Keratinocyte (primary cell): ENCODE data around the gene GLRX5. TPM values are rescaled to one million over a fixed set of nuclear protein-coding genes. Genes with fewer than 3 reads are reported as not detected.

Source experiments
- DNase-seq: peaks from one replicate; pipeline ENCODE4 v3.0.0-alpha.2; 2011; ENCODE audit warnings: low read depth, missing footprints, low spot score
- FAIRE-seq: peaks from 2 replicates; lab custom pipeline; 2011; peaks lifted over from hg19 to GRCh38; lab: Jason Lieb, UNC
- H2AFZ ChIP-seq: 2 replicates; pipeline ENCODE4 v1.6.0; 2012; ENCODE audit warnings: low read length, control low read depth, inconsistent platforms; ENCODE audit not compliant: control insufficient read depth
- H3K27ac ChIP-seq: 2 replicates; pipeline ENCODE4 v1.5.1; 2011; ENCODE audit warnings: low read length; ENCODE audit not compliant: control insufficient read depth, insufficient read depth
- H3K27me3 ChIP-seq: 3 replicates; pipeline ENCODE4 v1.6.0; 2011; ENCODE audit warnings: low read length; ENCODE audit not compliant: control insufficient read depth, insufficient read depth; ENCODE audit errors: extremely low read depth
- H3K36me3 ChIP-seq, 2 experiments: 2 replicates in 1 of 2; 3 replicates in 1 of 2; pipeline ENCODE4 v1.5.1; 2011; ENCODE audit warnings: low read length in 2 of 2, mild to moderate bottlenecking in 1 of 2; ENCODE audit not compliant: control insufficient read depth in 2 of 2, insufficient read depth in 2 of 2; ENCODE audit errors: extremely low read depth in 1 of 2
- H3K4me1 ChIP-seq: 3 replicates; pipeline ENCODE4 v1.5.1; 2011; ENCODE audit warnings: low read length; ENCODE audit not compliant: control insufficient read depth, insufficient read depth; ENCODE audit errors: extremely low read depth
- H3K4me2 ChIP-seq: 3 replicates; pipeline ENCODE4 v1.6.0; 2011; ENCODE audit warnings: low read depth, low read length; ENCODE audit not compliant: control insufficient read depth, insufficient read depth; ENCODE audit errors: extremely low read depth
- H3K4me3 ChIP-seq, 3 experiments: fragments of 200-600 bp in 1 of 3; sonication (generic) in 1 of 3; 2 replicates in 2 of 3; 3 replicates in 1 of 3; pipeline ENCODE4 v1.5.1; 2011 to 2016; ENCODE audit warnings: low read length in 3 of 3, mild to moderate bottlenecking in 3 of 3, control low read depth in 2 of 3, inconsistent platforms in 1 of 3, low read depth in 1 of 3, mixed read lengths in 1 of 3, mixed run types in 1 of 3, moderate library complexity in 1 of 3; ENCODE audit not compliant: control insufficient read depth in 2 of 3, insufficient read depth in 2 of 3; ENCODE audit errors: extremely low read depth in 1 of 3
- H3K79me2 ChIP-seq: 2 replicates; pipeline ENCODE4 v1.6.0; 2012; ENCODE audit warnings: low read length; ENCODE audit not compliant: control insufficient read depth, insufficient read depth
- H3K9ac ChIP-seq: 3 replicates; pipeline ENCODE4 v1.6.0; 2011; ENCODE audit warnings: low read length; ENCODE audit not compliant: control insufficient read depth, insufficient read depth; ENCODE audit errors: extremely low read depth
- H3K9me1 ChIP-seq: 3 replicates; pipeline ENCODE4 v1.6.0; 2011; ENCODE audit warnings: low read length; ENCODE audit not compliant: control insufficient read depth, insufficient read depth; ENCODE audit errors: extremely low read depth
- H3K9me3 ChIP-seq: 2 replicates; pipeline ENCODE4 v1.5.1; 2012; ENCODE audit warnings: low read depth, low read length; ENCODE audit not compliant: control insufficient read depth
- H4K20me1 ChIP-seq: 3 replicates; pipeline ENCODE4 v1.6.0; 2011; ENCODE audit warnings: low read length; ENCODE audit not compliant: control insufficient read depth, insufficient read depth; ENCODE audit errors: extremely low read depth
- EZH2 ChIP-seq: IDR thresholded peaks from one replicate; pipeline ENCODE4 v1.6.1; 2012; ENCODE audit warnings: inconsistent platforms, mild to moderate bottlenecking, low read length, moderate library complexity
- dilution Hi-C: fragments of 300-500 bp; cut with MboI; formaldehyde crosslinking; loops from one replicate; pipeline ENCODE4 v1.7.0; 2020; ENCODE audit warnings: low sequenced_read_pairs; ENCODE audit not compliant: extremely low pct_ligation_motif_present
- polyA plus RNA-seq, 5 experiments: library from polyadenylated mRNA; depleted of rRNA in 3 of 5; stranded (reverse) in 3 of 5; stranded (forward) in 1 of 5; unstranded in 1 of 5; fragments of >200 nt; gene quantifications; 1 replicate in 1 of 5; 2 replicates in 3 of 5; 3 replicates in 1 of 5; pipeline versions ENCODE4 v1.2.1 to v1.2.3, GENCODE V29; 2011 to 2012; ENCODE audit warnings: missing spikeins in 2 of 5, low read depth in 1 of 5, low replicate concordance in 1 of 5
- TF ChIP-seq, protein P1 (sequence below), 3 experiments: IDR thresholded peaks in 1 of 3; conservative IDR thresholded peaks in 1 of 3; optimal IDR thresholded peaks in 1 of 3; 2 replicates in 2 of 3; 3 replicates in 1 of 3; pipeline versions ENCODE3 to v1.5.1; 2011; ENCODE audit warnings: low read length in 3 of 3, mild to moderate bottlenecking in 3 of 3, moderate library complexity in 2 of 3, control low read depth in 1 of 3, inconsistent platforms in 1 of 3; ENCODE audit not compliant: insufficient read depth in 2 of 3; ENCODE audit errors: extremely low read depth in 1 of 3

Gene GLRX5
- polyA plus RNA-seq, 1 donor (not counting 4 experiments of a cell fraction or from before 2014, with no cell fraction given) = 60.9 TPM

DNA sequence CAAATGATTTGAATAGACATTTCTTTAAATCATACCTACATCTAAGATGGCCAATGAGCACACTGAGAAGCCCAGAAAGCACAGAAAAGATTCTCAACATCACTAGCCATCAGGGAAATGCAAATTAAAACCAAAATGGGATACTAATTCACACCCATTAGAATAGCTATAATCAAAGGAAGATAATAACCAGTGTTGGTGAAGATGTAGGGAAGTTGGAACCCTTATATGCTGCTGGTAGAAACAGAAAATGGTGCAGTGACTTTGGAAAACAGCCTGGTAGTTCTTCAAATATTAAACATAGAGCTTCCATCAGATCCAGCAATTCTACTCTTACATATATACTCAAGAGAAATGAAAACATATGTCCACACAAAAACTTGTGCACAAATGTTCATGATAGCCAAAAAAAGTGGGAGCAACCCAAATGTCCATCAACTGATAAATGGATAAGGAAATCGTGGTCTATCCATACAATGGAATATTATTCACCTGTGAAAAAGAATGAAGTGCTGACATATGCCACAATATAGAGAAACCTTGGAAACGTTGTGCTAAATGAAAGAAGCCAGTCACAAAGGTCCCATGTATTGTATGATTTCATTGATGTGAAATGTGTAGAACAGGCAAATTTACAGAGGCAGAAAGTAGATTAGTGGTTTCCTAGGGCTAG, 42.8 kb upstream of the GLRX5 start:
- TF ChIP-seq, protein P1, sequence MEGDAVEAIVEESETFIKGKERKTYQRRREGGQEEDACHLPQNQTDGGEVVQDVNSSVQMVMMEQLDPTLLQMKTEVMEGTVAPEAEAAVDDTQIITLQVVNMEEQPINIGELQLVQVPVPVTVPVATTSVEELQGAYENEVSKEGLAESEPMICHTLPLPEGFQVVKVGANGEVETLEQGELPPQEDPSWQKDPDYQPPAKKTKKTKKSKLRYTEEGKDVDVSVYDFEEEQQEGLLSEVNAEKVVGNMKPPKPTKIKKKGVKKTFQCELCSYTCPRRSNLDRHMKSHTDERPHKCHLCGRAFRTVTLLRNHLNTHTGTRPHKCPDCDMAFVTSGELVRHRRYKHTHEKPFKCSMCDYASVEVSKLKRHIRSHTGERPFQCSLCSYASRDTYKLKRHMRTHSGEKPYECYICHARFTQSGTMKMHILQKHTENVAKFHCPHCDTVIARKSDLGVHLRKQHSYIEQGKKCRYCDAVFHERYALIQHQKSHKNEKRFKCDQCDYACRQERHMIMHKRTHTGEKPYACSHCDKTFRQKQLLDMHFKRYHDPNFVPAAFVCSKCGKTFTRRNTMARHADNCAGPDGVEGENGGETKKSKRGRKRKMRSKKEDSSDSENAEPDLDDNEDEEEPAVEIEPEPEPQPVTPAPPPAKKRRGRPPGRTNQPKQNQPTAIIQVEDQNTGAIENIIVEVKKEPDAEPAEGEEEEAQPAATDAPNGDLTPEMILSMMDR (optimal IDR thresholded peaks at IDR 0.05 in 1 of 3, IDR thresholded peaks at IDR 0.05 in 1 of 3, conservative IDR thresholded peaks at IDR 0.05 in 1 of 3; ENCODE audit: extremely low read depth in 1 of 3, insufficient read depth in 2 of 3, low read length in 3 of 3) = no peak
- no peak for TF ChIP-seq EZH2
- no peak for DNase-seq
- Histone ChIP-seq H3K36me3 (no peaks in the 10 kb centered on the region), H3K27me3 (no peaks in the 10 kb centered on the region), H3K9ac (no peak overlapping the region), H3K4me3 (no peak overlapping the region), H2AFZ (no peak overlapping the region), H3K79me2 (no peaks in the 10 kb centered on the region), H3K4me2 (no peak overlapping the region), H3K27ac (no peak overlapping the region), H3K9me3 (no peaks in the 10 kb centered on the region), H3K4me1 (peaks cover 37% of the 10 kb centered on the region), H4K20me1 (no peaks in the 10 kb centered on the region), H3K9me1 (no peaks in the 10 kb centered on the region)
- FAIRE-seq = no peak
- dilution Hi-C loops = no loop called here

DNA sequence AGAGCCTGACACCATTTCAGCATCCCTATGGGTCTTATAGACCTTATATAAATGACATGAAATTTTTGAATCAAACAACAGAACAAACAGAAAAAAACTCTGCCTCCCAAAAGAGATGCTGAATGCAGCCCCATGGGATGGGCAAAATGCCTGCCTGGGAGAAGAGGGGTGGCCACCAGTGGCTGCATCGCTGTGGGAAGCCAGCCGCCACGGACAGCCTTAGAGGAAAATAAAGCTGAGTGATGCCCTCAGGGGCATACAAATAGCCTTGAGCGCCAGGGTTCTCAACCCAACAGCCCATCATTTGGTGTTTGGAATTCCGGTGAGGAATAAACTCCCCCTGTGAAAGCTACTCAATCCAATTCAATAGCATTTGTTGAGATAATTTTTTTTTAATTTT, 41.3 kb upstream of the GLRX5 start:
- no peaks in the 10 kb centered on the region for H3K9me3 ChIP-seq
- FAIRE-seq (no peak), DNase-seq (no peak)
- no peaks in the 10 kb centered on the region for H3K27me3 ChIP-seq
- peaks cover 37% of the 10 kb centered on the region for H3K4me1 ChIP-seq
- H3K79me2 ChIP-seq = no peaks in the 10 kb centered on the region
- H4K20me1 ChIP-seq = no peaks in the 10 kb centered on the region
- no peak overlapping the region for H3K4me2 ChIP-seq
- no peak overlapping the region for H3K27ac ChIP-seq
- H3K9me1 ChIP-seq = no peaks in the 10 kb centered on the region
- dilution Hi-C loops = no loop called here
- H3K36me3 ChIP-seq = no peaks in the 10 kb centered on the region
- H3K4me3 ChIP-seq = no peak overlapping the region
- no peak overlapping the region for H3K9ac ChIP-seq
- TF ChIP-seq, protein P1 (optimal IDR thresholded peaks at IDR 0.05 in 1 of 3, IDR thresholded peaks at IDR 0.05 in 1 of 3, conservative IDR thresholded peaks at IDR 0.05 in 1 of 3; ENCODE audit: extremely low read depth in 1 of 3, insufficient read depth in 2 of 3, low read length in 3 of 3) = no peak
- no peak for TF ChIP-seq EZH2
- H2AFZ ChIP-seq = no peak overlapping the region
